ENCODE data around the gene MRPS7.
"Not testable (repeated sequence)": the region's sequence is repeated elsewhere in the genome, so short reads cannot be mapped to it uniquely, and the experiment has no call there.

Gene MRPS7

DNA sequence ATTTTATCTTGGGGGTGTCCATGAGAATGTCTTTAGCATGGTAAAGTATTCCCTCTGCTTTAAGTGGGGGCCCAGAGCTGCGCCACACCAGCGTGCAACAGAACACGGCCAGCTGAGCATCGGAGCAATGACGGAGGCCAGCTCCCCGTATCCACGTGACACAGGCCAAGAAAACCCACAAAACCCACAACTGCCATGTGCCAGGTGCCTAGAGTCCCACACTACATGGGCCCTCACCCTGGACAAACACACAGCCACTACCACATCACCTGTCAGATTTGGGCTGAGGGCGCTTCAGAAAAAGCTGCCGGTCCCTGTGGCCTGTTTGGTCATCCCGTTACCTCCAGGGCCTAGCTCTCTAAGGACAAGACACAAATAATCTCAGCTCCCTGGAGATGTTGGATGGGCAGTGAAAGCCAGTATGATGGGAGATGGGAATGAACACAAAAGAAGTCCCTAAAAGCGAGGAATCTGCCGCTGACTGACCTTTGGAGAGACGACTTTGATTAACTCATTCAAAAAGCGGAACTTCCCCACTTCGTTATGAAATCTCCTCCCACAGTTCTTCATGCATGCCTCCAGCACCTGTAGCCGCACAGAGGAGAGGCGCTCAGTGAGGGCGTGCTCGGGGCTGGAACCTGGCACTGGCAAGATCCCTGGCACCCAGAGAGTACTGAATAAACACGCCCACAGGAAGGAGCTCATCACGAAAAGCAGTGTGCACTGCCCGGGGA lies 17.4 kb upstream of the MRPS7 start:
- DNase-seq (ENCODE audit: low spot score) = no peak

DNA sequence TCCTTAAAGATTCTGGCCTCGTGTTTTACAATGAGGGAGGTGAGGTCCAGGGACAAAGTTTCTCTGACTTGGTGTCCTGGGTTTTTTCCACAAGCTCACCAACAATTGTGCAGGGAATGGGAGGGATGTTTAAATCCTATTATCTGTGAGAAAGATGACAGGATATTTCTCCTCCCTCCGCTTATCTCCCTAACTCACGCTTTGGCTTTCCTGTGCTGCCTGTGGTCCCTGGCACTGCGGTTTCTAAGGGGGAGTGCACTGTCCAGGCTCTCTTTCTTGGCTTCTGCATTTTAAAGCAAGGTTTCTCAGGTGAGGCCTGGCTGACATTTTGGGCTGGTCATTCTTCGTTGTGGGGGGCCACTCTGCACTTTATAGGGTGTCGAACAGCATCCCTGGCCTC lies 16.7 kb upstream of the MRPS7 start:
- DNase-seq (ENCODE audit: low spot score) = no peak

DNA sequence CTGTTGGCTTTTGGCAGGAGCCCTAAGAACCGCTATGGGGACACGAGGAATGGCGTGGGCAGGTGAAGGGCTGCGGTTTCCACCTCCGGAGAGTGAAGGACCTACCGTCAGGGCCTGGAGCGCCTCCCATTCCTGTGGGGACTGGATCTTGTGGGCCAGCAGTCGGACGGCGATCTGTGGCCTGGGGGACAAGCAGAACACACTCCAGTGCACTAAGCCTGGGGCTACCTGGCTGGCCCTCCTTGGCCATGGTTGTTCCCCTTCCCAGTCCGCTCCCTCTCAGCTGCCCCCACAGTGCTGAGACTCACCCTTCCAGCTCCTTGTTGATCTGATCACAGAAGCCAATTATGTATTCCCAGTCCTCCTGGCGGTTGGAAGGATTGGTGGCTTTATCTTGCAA lies 15.3 kb upstream of the MRPS7 start:
- no peak for DNase-seq (ENCODE audit: low spot score)

DNA sequence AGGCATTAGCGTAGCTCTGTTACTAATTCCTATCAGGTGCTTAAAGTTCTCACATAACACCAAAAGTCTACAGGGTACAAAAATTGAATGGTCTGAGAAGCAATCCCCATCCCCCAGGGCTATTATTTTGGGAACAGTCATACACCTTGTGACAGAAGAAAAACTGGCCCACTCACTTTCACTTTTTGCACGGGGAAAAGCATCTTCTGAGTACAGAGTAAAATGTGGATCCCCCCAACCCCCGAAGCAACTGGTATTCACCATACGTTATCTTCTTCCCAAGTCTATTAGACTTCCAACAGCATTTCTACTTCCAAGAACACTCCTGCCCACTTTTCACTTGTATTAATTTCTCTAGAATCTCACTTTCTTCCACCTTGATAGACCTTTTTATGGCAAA lies 12.1 kb upstream of the MRPS7 start:
- no peak for DNase-seq (ENCODE audit: low spot score)

DNA sequence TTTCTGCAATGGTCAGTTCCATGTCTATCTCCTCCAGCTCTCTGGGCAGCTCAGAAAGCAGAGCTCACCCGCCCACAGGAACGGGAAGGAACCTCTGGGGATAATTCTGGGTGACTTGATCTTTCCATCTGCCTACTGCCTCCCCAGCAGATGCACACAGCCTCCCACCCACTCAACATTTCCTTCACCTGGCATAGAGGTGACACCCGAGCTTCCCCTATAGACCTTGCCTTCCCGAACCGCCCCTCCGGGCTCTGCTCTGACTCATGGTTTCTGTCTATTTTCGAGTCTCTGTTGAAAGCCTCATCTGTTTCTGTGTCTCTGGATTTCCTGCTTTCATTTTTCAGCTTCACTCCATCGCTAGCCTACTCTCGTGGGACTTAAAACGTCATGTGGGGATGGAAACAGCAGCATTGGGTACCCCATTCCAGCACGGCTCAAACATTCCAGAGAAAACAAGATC lies 11.6 kb upstream of the MRPS7 start:
- no peak for DNase-seq (ENCODE audit: low spot score)

DNA sequence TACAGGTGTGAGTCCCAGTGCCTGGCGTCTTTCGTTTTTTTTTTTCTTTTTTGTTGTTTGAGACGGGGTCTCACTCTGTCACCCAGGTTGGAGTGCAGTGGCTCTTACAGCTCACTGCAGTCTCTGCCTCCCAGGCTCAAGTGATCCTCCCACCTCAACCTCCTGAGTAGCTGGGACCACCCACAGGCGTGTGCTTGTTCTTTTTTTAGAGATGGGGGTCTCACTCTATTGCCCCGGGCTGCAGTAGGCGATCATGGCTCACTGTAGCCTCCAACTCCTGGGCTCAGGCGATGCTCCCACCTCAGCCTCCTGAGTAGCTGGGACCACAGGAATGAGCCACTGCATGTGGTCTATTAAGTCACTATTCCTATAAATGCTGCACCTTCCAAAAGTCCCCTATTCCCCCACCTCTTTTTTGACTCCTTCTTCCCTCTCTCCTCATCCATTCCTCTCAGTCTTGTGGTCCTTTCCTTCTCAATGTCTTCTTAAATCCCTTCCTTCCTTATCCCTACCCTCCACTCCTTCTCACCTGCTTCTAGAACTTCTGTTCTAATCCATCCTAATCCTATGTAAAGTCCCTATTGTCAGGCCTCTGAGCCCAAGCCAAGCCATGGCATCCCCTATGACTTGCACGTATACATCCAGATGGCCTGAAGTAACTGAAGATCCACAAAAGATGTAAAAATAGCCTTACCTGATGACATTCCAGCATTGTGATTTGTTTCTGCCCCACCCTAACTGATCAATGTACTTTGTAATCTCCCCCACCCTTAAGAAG lies 9.5 kb upstream of the MRPS7 start:
- DNase-seq (ENCODE audit: low spot score) = no peak

DNA sequence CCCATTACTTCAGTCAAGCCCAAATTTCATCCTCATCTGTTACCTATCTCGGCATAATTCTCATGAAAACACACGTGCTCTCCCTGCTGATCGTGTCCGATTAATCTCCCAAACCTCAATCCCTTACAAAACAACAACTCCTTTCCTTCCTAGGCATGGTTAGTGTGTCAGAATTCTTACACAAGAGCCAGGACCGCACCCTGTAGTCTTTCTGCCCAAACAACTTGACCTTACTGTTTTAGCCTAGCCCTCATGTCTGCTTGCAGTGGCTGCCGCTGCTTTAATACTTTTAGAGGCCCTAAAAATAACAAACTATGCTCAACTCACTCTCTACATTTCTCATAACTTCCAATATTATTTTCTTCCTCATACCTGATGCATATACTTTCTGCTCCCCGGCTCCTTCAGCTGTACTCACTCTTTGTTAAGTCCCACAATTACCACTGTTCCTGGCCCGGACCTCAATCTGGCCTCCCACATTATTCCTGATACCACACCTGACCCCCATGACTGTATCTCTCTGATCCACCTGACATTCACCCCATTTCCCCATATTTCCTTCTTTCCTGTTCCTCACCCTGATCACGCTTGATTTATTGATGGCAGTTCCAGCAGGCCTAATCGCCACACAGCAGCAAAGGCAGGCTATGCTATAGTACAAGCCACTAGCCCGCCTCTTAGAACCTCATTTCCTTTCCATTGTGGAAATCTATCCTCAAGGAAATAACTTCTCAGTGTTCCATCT lies 5.6 kb upstream of the MRPS7 start:
- not testable (repeated sequence) for DNase-seq (ENCODE audit: low spot score)

DNA sequence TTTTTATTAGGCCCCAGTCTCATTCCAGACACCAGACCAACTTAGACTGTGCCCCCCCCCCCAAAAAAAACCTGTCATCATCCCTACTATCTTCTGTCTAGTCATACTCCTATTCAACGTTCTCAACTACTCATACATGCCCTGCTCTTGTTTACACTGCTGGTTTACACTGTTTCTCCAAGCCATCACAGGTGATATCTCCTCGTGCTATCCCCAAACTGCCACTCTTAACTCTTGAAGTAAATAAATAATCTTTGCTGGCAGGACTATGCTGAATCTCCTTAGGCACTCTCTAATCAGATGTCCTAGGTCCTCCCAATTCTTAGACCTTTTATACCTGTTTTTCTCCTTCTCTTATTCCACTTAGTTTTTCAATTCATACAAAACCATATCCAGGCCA lies 4.5 kb upstream of the MRPS7 start:
- DNase-seq (ENCODE audit: low spot score) = not testable (repeated sequence)

DNA sequence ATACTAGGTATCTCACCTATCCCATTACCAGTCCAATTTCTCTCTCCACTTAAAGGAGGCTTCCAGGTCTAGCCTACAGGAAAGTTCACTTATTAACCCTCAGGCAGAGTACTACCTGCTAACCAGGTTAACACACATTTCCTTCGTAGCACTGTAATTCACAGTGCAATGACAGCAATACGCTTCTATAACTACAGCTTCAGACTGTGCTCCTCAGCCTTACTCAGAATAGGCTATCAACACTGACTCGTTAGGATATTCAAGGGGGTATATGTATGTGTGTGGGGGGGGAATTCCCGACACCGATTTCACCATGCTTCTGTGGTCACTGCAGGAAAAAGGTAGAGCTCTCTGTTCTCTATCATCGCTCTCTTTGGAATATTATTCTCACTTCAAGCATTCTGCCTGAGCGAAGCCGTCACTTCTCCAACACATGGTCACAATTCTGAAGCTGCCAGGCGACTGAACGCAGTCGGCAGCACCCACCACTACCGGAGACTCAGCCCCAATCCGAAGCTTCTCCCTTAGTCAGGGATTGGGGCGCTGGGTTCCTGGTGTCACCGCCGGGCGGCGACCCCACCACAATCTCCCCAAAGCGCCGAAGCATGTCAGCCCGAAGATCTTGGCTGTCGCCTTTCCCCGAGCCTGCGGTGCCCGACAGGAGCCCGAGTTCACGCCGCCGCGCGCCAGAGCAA lies 891 bp upstream of the MRPS7 start:
- DNase-seq (ENCODE audit: low spot score) = no peak

DNA sequence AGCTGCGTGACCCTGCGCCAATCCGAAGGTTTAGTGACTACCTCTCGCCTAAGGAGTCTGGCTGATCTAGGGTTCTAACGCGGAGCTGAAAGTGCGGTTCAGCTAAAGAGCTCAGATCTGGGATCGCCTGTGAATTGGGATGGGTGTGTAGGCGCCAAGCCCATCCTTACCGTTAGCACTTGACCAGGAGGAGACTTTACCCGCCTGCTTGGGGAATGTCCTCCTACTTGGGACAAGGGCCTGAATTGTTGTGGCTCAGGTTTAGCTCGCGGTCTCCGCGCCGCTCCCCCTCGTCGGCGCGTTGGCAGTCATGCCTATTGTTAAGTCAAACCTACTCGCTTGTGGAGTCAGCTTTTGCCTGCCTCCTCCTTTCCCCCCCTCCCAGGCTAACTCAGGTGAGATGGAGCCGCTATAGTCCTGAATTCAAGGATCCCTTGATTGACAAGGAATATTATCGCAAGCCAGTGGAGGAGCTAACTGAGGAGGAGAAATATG lies 480 bp downstream of the MRPS7 start:
- no peak for DNase-seq (ENCODE audit: low spot score)

DNA sequence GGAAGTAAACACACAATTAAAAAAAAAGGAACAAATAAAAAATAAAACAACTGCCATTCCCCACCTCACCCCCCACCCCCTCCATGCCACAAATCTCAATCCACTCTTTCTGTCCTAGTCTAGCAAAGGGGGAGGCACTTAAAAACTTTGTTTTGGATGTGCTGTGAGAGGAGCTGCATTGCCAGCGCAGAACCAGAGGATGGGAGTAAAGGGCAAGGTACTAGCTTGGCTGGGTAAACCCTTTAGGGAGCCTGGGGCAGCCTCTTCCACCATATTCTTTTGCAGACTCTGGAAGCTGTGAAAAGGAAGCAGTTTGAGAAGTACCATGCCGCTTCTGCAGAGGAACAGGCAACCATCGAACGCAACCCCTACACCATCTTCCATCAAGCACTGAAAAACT lies 1.4 kb downstream of the MRPS7 start:
- no peak for DNase-seq (ENCODE audit: low spot score)

DNA sequence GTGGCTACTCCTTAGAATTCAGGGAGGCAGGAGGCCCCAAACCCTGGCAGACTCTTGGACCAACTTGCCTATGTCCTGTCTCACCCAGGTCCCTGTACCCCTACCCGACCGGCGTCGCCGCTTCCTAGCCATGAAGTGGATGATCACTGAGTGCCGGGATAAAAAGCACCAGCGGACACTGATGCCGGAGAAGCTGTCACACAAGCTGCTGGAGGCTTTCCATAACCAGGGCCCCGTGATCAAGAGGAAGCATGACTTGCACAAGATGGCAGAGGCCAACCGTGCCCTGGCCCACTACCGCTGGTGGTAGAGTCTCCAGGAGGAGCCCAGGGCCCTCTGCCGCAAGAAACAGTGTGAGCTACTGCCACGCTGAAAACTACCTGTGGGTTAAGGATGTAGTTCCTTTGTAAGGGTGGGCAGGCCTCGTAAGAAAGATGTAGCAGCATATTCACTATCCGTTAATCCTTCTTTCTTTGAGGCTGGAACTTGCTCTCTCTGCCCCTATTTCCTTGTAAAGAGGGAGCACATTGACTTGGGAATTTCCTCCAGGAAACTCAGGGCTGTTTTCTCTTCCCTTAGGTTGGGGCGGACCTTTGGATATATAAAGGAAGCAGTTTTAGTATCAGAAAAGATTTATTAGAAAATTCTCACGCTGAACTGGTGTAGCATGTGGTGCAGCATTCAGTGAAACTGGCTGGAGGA lies 4.1 kb downstream of the MRPS7 start:
- DNase-seq (ENCODE audit: low spot score) = peak; percentile 55

DNA sequence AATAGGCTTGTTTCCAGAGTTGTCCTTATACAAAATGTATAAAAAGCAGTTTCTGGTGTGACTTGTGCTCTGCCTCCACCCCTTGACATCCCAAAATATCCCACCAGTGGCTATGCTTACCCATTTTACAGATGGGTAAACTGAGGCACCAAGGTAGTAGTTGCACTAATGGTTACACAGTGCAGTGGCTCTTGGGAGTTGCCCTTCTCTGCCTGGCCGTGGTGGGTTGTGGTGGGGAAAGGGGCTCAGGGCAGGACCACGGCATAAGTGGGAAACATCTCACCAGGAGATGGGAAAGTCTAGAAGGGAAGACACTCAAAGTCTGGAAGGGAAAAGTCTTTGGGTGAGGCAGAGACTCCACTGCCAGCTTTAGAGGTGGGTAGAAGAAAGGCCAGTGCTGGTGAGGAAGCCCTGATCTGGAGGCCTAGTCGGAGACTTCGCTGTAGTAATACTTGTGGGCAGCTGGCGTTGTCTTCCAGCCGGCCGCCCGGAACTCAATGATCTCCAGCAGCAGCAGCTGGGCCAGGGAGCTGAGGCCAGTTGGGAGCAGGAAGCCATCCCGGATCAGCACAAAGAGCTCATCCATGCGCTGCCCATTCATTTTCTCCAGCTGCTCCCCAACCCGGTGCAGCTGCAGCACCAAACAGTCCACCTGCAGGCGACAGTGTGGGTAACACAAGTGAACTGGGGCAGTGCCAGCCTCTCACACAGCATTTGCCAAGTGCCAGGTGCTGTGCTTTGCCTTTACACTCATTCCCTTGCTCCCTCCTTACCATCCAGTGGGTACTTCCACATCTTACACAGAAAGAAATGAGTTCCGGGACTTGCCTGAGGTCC lies 4.9 kb downstream of the MRPS7 start:
- DNase-seq (ENCODE audit: low spot score) = no peak

DNA sequence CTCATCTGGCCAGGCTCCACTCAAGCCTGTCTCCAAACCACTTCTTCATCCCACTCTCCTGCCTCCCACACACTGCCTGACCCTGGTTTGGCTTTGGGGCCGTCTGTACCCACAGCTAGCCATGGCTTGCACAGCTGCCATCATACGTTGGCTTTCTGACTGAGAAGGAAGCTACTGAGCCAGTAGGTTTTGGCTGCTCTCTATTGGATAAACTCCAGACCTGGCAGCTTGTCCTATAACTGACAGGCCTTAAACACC lies 5.4 kb downstream of the MRPS7 start:
- no peak for DNase-seq (ENCODE audit: low spot score)

DNA sequence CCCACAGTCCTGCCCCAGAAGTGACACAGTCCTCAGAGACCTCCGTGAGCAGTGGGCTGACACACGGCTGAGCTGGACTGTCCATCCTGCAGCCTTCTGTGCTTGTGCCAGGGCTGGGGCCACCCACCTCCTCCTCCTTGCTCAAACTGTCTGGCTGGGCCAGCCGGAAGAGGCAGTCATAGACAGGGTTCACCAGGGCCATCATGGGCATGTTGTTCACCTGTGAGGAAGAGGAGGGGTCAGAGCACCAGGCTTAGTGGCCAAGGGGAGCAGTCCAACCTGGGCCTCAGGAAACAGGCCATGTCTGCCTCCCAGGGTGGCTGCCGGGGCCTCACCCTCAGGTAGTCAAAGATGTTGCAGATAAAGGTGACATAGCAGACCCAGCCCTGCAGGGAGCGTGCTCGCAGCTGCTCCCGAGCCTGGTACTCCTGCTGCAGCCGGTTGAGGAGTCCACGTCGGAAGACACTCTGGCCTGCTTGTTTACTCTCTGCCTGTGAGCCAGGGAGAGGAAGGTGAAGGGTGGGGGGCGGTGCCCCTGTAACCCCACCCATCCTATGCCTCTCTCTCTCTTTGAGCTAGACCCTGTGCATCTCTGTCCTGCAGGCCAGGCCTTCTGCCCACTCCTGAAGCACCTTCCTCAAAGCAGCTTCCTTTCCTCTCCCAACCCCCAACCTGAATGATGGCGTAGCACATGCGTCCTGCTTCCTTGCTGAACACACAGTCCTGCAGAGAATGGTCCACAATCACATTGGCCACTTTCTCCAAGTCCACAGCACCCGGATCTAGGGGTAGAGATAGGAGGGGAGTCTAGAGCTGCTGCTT lies 5.9 kb downstream of the MRPS7 start:
- DNase-seq (ENCODE audit: low spot score) = no peak

DNA sequence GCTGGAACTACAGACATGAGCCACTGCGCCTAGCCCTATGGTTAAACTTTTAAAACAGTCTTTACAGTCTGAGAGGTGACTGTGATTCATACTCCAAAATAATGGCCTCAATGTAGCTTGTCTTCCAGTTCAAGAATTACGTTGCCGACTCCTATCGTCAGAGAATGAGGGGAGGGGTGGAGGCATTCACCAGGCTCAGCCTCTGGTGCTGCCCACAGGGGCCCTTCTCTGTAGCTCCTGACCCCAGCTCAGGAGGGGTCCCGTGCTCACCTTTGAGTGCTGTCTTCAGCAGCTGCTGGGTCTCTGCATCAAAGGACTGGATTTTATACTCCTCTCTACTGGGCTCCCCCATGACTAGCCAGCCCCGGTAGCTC lies 8.2 kb downstream of the MRPS7 start:
- DNase-seq (ENCODE audit: low spot score) = no peak

DNA sequence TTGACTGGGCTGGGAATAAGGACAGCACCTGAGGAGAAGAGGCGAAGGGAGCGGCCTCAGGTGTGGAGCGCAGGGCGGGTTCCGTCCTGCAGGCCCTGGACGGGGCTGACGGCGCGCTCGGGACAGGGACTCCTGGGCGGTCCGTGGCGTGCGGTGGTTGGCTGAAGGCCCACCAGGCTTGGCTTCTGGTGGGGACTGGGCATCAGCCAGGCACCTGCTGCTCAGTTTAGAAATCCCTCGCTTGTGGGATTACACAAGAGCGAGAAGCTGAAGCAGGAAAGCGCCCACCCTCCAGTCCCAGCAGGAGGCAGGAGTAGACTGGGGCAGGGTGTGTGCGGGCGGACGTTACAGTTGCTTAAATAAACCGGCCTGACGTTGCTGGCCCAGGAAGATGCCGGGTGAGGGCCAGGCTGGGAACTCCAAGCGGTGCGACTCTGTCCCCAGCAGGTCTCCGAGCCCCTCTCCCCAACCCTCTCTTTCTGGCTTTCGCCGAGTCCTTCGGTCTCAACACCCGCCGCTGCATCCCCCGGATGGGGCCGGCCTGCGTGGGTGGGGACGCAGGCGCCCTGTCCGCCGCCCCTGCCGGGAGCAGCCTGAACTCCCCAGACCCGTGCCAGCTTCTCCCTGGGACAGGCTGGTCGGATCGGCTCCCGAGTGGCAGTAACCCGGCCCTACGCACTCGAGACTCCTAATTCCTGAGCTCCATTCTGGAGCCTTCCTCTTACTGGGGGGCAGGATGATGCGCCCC lies 8.7 kb downstream of the MRPS7 start:
- DNase-seq (ENCODE audit: low spot score) = peak; percentile 49

DNA sequence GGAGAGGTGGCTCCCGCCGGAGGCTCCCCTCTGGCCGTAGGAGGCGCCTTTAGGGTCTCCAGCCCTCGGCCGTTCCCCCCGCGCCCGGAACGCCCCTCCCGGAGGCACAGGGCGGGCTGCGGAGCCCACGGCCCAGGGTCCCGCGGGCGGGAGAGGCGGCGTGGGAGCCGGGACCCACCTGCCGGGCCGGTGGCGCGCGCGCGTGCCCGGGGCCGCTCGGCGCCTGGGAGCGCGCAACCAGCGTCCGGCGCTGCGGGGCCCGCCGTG lies 9.2 kb downstream of the MRPS7 start, which contains the start of gene MIF4GD:
Gene MIF4GD, minus strand, starts transcription at position 266 of the 267 bp plus-strand sequence. CDS start 1,036 bp downstream, outside the sequence.
- DNase-seq (ENCODE audit: low spot score) = no peak

DNA sequence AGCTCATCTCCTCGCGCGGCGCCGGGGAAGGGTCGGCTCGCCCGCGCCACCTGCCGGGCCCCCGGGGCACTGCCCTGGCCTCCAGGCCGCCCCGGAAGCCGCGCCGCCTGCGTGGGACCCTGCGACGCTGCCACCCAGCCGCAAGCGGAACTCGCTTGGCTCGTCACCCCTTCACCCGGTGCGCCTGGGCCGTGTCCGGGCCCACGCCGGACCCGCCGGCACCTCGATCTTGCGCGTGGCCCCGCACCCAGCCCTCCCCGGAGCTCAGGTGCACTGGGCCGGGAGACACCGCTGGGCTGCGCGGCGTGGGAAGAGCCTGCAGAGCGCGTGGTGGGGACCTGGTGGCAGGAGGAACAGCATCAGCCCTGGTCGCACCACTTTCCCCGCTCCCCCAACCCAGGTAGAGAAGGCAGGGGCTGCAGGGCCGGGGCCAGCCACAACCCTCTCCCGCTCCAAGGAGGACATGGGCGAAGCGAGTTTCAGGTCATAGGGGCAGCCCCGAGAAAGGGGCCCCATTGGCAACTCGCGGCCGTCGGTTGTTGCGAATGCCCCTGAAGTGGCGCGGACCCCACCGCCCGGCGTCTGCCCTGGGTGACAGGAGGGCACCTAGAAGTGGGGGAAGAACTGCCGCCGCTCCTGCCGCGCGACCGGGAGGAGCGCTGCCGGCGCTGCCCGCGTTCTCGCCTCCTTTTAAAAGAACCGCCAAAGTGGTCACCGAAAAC lies 9.7 kb downstream of the MRPS7 start:
- DNase-seq (ENCODE audit: low spot score) = peak; percentile 69

All from kidney capillary endothelial cell (primary cell).